ENCODE results near the gene CUX1.
"Not testable (repeated sequence)": the region's sequence is repeated elsewhere in the genome, so short reads cannot be mapped to it uniquely, and the experiment has no call there.

Gene CUX1

DNA sequence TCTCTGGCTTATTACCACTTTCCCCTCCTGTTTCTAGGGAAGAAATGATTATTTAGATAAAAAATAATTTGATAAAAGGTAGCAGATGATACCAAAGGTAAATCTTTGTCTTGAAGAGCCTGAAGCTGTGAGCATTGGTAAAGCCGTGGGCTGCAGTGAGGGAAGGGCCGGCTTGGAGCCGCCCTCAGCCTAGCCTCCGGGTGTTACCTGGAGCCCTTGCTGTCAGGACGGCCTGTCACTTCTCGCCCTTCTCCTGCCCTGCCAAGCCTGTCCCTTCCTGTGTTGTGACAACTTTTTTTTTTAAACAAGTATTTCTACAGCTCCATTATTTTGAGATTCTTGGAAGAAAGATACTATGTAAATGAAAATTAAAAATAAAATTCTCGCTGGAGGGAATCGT, 7.0 kb downstream of the CUX1 start:
- DNase-seq, result no peak

DNA sequence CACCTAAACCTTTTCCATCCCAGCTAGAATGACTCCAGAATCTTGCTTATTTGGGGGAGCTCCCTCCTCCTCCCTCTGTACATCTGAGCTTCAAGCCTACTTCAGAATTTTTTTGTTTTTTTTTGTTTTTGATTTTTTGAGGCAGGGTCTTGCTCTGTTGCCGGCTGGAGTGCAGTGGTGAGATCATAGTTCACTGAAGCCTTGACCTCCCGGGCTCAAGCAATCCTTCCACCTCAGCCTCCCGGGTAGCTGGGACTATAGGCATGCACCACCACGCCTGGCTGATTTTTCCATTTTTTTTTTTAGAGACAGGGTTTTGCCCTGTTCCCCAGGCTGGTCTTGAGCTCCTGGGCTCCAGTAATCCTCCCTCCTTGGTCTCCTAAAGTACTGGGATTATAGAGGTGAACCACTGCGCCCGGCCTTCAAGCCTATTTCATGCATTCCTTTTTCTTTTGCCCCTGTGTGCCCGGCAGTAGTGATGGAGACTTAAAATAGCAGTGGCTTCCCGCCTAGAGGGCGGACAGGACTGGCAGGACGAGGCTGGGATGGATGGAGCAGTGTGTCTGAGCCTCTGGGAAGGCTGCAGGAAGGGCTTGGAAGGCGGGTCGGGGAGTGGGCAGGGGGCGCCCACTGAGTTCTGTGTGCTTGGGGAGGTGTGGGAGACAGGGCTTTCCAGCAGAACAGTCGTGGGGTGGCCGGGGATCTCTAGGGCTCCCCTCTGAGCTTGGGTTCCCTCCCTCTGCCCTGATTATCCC, 8.8 kb downstream of the CUX1 start:
- no peak for DNase-seq

DNA sequence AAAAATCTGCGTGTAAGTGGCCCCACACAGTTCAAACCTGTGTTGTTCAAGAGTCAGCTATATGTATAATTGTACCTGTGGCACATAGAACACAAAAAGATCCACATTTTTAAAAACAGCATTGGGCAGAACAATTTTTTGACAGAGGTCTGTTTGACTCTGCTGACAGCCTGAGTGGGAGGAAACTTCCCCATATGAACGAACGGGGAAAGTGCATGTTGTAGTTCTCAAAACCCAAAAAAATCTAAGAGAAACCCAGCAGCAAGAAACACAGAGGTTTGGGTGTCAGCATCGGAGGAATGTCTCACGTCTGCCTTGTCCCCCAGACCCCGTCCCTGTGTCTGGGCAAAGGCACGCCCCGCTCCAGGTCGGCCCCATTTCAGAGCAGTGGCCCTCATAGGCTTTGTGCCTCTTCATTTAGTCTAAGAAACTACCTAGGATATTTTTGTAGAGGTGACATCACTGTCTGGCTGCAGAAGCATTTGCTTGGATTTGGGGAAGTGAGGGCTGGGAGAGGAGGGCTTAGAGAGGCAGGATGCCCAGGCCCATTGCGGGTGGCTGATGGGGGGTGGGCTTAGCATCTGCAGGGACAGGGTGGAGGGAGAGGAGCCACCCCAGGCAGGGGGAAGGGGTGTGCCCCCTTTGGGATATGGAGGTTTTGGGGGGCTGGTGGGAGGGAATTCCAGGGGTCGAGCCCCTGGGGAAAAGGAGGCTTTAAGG, 11.0 kb downstream of the CUX1 start:
- DNase-seq, result no peak

DNA sequence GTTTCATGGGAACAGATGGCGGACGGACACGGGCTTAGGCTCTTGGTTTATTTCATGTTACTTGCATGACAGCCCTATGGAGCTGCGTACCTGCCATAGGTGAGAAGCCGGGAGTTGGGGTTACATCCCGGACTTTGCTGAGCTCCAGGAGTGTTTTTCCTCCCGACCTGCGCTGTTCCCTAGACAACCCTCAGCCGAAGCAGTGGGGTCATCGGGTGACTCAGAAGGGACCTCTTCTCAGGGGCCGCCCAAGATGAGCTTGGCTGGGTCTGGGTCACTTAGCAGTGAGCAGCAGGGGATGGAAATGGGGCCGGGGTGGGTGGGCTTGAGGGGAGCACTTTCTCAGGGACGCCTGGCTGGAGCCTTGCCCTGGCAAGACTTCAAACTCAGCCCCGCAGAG, 11.9 kb downstream of the CUX1 start:
- DNase-seq, result no peak

DNA sequence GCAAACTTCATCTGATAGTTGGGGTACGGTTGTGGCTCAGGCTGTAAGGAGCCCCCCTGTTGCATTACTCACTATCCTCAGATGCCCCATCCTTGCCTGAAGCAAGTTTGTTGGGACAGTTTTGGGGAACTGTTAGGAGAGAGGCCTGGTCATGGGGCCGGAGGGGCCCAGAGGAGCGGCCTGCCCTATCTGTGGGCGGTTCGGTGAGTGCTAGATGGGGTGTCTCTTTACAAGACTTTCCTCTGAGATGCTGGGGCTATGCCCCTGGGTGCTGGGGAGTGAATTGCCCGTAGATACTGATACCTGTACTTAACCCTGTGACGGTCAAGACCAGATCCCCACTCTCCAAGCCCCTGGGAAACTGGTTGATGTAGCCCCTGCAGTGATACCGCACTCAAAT, 12.4 kb downstream of the CUX1 start:
- DNase-seq, result no peak

DNA sequence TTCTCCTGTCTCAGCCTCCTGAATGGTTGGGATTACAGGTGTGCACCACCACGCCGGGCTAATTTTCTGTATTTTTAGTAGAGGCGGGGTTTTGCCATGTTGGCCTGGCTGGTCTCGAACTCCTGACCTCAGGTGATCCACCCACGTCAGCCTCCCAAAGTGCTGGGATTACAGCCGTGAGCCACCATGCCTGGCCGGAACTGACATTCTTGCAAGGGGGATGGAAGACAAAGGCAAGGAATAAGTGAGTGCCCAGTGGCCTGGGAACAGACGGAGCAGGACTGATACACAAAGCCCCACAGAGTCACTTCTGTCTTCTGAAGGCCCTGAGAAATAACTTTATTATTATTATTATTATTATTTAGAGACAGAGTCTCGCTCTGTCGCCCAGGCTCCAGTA, 14.0 kb downstream of the CUX1 start:
- not testable (repeated sequence) for DNase-seq

DNA sequence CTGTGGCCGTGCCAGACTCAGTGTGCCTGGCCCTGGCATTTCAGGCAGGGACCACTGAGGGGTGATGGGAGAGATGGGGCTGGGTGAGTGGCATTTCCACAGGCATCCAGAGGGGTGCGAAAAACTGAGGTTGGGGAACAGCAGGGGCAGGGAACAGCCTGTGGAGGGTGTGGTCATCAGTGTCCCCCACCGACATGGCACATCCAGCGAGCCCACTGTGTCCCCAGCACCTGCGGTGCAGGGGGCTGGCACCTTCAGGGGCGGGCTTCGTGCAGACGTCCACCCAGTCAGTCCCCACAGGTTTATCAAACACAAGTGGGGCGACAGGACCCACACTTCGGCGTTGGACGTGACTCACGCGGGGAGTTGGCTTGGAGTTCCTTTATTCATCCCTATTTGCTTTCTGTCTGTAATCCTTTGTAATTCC, 14.8 kb downstream of the CUX1 start:
- no peak for DNase-seq

DNA sequence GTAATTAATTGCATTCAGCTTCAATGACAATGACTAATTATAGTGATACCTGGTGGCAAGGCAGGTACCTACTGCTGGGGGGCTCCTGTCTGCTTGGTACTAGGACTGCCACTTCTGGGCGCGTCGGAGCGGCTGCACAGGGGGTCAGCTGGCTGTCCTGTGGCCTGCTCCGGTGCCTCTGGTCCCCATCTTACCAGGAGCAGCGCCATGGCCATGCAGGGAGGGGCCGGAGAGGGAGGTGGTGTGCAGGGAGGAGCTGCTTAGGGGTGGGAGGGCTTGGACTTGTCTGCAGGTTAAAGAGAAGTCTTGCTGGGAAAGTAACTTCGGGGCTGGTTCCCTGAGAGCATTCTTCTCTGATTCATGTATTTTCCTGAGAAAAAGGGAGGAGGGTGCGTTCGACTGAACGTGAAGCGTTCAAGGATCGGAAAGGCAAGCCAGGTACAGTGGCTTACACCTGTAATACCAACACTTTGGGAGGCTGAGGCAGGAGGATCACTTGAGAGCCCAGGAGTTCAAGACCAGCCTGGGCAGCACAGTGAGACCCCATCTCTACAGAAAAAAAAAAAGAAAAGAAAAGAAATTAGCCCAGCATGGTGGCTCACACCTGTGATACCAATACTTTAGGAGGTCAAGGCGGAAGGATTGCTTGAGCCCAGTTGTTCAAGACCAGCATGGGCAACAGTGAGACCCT, 15.4 kb downstream of the CUX1 start:
- DNase-seq, result no peak

DNA sequence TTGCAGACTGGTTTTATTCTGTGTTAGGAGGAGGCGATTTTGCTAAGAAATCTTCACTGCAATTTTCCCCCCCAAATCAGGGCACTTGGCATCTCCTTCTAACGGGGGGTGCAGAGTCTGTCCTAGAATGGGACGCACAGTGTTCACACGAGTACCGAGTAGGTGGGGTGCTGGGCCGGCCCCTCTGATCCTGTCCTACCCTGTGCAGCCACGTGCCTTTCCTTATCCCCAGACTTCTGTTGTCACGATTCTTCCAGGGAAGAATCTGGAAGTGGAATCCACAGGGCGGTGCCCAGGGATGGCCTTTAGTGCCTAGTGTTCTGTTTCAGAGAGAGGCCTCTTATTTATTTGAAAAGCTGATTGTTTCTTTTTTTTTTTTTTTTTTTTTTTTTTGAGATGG, 16.4 kb downstream of the CUX1 start:
- DNase-seq, result no peak

DNA sequence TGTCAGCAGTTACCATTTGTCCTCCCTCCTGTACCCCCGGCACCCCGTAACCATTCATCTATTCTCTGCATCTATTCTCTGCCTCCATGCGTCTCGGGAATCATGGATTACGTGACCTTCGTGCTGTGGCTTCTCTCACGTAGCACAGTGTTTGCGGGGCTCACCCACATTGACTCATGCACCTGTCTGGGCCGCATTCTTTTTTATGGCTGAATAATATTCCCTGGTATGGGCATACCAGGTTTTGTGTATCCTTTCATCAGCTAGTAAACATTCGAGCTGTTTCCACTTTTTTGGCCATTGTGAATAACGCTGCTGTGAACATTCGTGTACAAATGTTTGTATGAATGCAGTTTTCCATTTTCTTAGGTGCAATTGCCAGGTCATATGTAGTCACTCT, 17.7 kb downstream of the CUX1 start:
- no peak for DNase-seq

DNA sequence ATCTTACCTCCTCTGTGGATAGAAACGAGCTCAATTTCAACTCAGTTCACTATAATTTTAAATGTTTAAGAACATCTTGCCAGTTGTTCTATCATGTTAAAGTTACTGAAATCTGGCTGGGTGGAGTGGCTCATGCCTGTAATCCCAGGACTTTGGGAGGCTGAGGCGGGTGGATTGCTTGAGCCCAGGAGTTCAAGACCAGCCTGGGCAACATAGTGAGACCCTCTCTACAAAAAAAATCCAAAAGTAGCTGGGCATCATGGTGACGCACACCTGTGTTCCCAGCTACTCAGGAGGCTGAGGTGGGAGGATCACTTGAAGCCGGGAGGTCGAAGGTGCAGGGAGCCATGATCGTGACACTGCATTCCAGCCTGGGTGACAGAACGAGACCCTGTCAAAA, 20.0 kb downstream of the CUX1 start:
- not testable (repeated sequence) for DNase-seq

DNA sequence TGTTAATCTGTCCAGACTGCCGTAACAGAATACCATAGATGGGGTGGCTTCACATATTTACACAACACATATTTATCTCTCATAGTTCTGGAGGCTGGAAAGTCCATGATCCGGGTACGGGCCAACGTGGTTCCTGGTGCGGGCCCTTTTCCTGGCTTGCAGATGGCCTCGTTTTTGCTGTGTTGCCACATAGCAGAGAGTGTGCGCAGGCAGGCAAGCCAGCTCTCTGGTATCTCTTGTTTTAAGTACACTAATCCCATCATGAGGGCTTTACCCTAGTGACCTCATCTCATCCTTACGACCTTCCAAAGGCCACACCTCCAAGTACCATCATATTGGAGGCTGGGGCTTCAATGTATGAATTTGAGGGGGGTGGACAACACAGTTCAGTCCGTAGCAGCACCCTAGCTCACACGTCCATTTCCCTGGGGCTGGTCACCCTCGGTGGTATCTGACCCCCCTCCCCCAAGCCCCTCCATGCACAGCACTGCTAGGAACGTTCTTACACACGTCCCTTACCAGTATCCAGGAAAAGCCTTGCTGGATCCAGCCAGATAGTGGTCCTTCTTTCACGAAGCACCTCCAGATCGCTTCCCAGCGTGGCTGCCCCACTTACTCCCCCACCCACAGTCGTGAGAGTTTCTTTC, 21.5 kb downstream of the CUX1 start:
- no peak for DNase-seq

DNA sequence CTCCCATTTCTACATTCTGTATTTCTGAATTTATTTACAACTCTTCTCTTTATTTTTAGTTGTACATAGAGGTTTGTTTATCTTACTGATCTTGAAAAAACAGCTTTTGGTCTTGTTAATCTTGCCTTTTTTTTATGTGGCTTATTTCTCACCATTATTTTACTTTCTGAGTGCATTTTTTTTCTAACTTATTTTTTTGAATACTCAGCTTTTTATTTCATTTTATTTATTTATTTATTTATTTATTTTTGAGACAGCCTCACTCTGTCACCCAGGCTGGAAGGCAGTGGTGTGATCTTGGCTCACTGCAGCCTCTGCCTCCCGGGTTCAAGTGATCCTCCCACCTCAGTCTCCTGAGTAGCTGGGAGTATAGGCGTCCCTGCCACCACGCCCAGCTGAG, 23.9 kb downstream of the CUX1 start:
- no peak for DNase-seq

DNA sequence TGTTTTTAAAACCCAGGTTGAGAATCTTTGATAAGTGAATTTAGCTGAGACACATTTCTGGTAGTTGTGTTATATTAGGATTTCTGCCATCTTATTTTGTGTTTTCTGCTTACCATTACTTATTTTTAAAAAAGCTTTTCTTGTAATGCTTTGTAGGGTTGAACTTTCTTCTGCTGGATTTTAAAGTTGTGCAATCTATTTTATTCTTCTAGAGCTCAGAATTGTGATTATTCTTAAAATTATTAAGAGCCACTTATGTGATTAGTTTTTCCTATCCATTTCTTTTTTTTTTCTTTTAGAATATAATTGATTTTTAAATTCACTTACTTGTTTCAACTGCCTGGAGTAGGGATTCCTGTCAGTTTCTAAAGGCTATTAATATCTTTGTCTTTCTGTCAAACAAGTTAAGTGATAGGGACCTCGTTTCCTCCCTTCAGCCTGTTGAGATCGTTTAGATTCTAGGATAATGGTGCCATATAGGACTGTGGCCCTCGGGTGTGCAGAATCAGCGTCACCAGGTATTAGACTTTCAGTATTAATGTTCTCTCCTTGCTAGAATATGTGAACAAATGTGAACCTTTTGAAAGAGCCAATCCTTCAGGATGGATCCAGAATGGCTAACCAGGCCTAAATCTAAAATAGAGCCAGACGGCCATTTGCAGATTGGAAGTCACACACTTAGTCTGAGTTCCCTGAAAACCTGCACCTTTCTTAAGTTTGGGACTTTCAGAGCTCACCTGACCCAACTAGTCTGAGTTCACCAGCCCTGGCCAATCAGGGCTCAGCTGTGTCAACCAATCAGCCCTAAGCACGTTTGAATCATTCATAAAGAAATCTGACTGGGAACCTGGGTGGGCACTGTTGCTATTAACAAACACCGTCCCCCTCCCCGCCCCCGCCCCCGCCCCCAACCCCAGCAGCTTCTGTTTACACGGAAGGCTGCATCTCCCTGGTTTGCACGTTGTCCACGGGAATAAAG, 26.2 kb downstream of the CUX1 start:
- DNase-seq, result no peak

DNA sequence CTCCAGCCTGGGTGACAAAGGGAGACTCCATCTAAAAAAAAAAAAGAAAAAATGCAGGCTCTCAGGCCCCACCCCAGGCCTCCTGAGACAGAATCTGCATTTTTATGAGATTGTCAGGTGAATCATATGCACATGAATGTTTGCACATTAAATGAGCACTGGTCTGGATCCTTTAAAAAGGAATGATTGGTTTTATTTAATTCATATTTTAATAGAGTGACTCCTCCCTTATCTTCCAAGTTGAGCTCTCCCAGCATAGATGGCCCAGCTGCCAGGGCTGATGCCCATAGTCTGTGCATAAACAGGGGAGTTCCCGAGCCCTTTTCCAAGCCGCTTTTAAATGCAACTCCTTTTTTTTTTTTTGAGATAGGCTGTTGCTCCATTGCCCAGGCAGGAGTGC, 28.5 kb downstream of the CUX1 start:
- DNase-seq, result no peak

DNA sequence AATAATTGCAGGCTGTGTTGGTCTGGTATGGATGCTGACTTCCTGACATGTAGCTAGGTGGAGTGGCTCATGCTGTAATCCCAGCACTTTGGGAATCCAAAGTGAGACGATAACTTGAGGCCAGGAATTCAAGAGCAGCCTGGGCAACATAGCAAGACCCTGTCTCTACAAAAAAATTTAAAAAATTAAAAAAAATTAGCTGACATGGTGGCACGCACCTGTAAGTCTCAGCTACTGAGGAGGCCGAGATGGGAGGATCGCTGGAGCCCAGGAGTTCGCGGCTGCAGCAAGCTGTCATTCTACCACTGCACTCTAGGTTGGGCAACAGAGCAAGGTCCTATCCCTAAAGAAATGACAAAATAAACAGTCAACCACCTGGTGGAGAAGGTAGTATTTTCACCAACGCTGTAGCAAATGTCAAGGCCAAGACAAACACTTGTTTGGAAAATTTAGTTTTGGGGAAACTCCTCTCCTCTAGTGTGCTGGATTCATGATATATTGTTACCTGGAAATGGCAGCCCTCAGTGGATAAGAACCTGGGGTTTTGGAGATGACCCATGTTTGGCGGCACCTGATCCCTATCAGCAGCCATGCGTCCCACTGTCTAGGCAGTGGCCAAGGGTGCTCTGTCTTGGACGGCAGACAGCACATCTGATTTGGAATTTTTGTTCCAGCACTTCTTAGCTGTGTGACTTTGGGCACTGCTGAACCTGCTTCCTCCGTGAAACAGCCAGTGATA, 29.5 kb downstream of the CUX1 start:
- no peak for DNase-seq

DNA sequence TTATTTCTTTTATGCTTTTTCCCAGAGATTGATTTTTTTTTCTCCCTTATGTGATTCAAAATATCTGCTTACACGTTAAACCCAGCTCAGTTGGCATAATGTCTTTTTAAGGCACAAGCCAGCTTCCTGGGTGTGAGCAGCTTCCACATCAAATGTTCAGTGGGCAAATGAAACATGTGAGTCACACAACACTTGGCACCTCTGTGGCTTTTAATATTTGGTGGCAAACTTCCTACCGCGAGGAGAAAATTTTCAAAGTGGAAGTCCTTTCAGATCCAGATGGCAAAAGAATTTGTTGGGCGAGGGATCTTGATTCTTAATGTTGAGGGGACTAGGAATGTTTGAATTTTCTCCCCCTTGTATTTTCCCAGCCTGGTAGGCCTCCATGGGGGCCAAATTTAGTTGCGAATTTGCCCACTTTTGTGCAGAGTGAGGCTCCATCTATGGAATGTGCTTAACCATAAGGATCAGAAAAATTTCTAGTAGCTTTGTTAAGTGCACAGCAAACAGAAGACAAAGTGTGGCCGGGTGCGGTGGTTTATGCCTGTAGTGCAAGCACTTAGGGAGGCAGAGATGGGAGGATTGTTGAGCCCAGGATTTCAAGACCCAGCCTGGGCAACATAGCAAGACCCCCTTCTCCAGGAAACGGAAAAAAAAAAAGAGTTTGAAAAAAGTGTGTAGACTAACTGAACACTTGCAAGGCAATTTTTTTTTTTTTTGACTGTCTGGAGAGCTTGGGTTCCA, 31.0 kb downstream of the CUX1 start:
- DNase-seq, result no peak

DNA sequence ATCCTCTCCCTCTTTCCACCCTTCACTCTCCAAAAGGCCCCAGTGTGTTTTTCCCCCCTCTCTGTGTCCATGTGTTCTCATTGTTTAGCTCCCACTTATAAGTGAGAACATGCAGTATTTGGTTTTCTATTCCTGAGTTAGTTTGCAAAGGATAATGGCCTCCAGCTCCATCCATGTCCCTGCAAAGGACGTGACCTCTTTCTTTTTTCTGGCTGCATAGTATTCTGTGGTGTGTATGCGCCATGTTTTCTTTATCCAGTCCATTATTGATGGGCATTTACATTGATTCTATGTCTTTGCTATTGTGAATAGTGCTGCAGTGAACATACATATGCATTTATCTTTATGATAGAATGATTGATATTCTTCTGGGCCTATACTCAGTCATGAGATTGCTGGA, 31.9 kb downstream of the CUX1 start:
- DNase-seq, result not testable (repeated sequence)

DNA sequence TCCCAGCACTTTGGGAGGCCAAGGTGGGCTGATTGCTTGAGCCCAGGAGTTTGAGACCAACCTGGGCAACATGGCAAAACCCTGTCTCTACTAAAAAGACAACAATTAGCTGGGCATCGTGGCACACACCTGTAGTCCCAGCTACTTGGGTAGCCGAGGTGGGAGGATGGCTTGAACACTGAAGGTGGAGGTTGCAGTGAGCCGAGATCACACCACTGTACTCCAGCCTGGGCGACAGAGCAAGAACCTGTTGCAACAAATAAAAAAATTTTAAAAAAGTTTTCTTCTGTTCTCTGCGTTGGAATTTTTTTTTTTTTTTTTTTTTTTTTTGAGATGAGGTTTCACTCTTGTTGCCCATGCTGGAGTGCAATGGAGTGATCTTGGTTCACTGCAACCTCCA, 34.9 kb downstream of the CUX1 start:
- not testable (repeated sequence) for DNase-seq

DNA sequence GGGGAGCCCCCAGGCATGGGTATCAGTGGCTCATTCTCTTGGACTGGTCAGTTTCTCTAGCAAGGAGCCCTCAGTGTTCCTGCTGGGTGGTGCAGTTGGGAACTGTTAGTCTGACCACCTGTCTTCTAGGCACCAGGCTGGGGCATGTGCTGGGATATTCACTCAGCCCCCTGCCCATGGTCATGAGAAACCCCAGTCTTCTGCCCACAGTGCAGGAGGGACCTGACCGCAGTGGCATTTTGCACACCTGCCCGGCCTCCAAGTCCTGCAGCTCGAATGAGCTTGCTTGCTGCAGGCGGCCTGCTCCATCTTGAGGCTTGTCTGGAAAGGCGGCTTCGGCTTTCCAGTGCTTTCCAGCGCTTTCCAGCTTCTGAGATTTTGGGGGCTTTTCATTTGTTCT, 36.3 kb downstream of the CUX1 start:
- no peak for DNase-seq

Data from activated CD4-positive, alpha-beta T cell treated with anti-CD3 and anti-CD28 coated beads, Interleukin-10, Interleukin-2, amounts not matched to agents 100 ng/mL and 50 ng/mL, durations not matched to agents 16 hours and 8 hours (primary cell).